Stimulated activated CD4-positive, alpha-beta T cell treated with anti-CD3 and anti-CD28 coated beads, Interleukin-1b, Interleukin-23, amount 100 ng/mL, for 1 hour (primary cell): ENCODE measurements around the gene CABP2.
A peak's percentile ranks its signal among the peaks of the same experiment; 100 is the strongest.

Experiments used
- DNase-seq, 2 donors: peaks; one replicate each; pipeline ENCODE4 v3.0.0-alpha.2; 2020; ENCODE audit warnings: low read depth in 2 of 2

Gene CABP2

DNA sequence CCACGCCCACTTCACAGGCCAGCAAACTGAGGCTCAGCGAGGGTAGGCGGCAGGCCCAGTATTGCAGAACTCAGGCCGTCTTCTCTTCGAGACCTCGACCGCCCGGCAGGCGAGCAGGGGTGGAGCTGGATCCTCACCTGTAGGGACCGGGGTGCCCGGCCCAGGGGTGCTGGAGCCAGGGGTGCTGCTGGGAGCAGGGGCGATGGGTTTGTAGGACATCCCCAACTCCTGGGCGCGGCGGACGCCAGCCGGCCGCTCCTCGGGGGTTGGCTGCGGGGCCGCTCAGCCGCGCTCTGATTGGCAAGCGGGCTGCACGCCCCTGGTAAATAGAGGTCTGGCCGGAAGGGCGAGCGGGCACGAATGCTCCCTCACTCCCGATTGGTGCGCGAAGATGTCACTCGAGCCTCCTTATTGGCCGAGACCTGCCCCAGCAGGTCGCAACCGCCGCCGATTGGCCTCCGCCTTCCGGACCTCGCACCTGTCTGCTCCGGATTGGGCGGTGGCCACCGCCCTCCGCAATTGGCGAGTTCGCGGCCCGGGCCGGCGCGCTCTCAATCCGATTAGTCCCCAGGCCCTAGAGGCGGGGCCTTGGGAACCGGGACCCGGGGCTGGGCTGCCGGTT lies 15.3 kb downstream of the CABP2 start, which contains the start of gene CDK2AP2:
CDK2AP2 (minus strand) TSS at position 299 of the 622 bp plus-strand sequence; CDS start at position 219, 80 bp downstream.
- peak; percentile 92 to 95 for DNase-seq

DNA sequence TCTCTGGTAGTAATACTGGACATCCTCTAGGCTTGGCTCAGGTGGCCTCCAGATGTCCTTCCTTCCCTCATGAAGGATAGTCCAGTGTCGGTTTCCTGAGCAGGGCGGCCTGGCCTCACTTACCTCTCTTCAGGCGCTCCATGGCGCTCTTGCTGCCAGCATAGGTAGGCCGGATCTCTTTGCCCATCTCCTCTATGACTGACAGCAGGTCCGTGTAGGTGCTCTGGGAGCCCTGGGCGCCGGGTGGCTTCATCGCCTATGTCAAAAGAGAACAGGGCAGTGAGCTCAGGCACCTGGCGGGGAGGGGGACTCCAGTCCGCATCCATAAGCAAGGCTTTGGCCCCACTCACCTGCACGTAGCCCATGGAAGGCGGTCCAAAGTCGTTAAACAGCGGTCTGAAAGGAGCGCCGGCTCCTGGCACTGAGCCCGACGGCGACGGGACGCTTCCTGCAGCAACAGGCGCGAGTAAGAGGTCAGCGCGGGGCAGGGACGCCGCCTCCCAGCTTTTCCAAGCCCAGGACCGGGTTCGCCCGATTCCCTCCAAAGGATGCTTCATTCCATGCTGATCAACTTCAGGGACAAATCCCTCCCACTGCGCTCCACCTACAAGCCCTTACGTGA lies 15.9 kb downstream of the CABP2 start:
- no peak for DNase-seq

DNA sequence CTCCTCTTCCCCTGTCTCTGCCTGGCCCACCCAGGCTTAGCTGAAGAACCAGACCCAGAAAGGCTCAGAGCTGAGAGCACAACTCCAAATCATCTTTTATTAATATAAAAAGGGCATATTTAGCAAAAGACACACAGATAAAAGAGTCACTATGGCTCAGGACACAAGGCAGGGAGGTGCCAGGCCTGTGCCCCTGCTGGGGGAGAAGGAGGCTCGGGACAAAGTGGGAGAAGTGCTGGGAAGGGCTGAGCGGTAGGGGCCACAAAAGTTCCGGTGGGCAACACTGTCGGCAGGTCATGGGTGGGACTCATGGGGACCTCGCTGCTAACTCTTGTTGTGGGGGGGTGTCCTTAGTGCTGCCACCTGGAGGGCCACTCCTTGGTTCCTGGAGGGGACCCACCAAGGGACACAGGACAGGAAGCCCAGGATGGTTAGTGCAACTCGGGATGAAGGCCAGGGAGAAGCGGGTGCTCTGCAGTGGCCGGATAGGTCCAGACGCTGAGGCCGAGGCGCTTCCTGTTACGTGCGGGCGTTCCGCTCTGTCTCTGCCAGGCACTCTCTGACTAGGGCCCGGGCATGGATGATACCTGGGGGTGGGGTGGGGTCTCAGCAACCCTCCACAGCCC lies 16.7 kb downstream of the CABP2 start:
- DNase-seq = no peak

DNA sequence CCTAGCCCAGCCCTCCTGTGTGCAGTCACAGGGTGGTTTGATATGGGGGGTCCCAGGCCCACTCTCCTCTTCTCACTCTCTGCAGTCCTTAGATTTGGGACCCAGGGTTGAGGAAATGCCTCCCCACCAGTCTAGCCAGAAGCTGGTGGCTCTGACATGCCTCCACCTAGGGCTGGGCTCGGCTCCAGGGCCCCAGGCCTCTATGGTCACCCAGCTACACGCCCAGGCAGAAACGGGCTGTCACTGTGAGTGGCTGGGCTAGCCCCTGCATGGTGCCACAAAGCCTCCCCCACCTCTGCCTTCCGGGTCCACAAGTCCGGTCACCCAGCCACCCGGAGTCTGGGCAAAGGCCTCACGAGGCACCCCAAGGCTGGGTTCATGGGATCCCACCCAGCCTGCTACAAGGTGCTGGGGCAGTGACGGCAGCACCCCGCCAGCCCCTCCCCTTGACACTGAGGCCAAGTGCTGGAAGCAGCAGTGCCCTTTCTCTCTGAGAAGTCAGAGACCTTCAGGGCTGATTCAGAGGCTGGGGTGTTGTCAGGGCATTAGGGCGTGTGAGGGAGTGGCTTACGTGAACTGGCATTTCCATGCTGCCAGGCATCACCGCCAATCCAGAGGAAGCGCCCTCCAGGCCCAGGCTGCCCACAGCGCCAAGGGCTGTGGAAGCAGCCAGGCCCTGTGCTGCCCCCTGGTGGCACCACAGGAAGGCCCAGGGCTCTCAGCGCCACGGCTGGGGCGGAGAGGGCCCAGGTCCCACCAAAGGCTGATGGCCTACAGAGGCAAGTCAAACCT lies 17.4 kb downstream of the CABP2 start:
- peak; percentile 74 to 83 for DNase-seq

DNA sequence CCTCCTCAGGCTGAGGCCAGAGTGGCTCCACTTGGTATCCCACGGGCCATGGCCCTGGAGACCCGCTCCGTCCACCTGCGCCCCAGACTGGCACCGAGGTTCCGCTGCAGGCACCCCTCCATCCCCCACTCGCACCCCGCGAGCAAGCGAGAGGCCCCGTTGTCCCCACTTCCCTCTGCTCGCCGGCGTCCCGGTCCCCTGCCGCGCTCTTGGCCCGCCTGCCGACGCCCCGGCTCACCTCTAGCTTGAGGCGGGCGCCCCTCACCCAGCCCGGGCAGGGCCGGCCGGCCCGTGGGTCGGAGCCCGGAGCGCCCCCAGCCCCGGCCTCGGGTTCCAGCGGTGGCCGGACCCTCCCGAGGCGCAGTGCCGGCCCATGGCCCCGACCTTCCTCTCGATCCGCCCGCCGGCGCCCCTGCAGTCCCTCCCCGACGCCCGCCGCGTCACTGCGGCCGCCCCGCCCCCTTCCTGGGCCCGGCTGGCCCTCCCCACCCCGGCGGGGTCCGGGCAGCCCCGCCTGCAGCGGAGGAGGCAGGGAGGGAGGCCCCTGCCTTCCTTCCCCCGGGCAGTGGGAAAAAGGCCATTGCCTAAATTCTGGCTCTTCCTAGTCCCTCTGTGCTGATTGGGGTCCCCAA lies 18.2 kb downstream of the CABP2 start, which contains the start of gene PITPNM1:
PITPNM1 (minus strand) TSS at position 414 of the 632 bp plus-strand sequence. CDS start 1,183 bp downstream, outside the sequence.
- DNase-seq = peak; percentile 34 to 51

DNA sequence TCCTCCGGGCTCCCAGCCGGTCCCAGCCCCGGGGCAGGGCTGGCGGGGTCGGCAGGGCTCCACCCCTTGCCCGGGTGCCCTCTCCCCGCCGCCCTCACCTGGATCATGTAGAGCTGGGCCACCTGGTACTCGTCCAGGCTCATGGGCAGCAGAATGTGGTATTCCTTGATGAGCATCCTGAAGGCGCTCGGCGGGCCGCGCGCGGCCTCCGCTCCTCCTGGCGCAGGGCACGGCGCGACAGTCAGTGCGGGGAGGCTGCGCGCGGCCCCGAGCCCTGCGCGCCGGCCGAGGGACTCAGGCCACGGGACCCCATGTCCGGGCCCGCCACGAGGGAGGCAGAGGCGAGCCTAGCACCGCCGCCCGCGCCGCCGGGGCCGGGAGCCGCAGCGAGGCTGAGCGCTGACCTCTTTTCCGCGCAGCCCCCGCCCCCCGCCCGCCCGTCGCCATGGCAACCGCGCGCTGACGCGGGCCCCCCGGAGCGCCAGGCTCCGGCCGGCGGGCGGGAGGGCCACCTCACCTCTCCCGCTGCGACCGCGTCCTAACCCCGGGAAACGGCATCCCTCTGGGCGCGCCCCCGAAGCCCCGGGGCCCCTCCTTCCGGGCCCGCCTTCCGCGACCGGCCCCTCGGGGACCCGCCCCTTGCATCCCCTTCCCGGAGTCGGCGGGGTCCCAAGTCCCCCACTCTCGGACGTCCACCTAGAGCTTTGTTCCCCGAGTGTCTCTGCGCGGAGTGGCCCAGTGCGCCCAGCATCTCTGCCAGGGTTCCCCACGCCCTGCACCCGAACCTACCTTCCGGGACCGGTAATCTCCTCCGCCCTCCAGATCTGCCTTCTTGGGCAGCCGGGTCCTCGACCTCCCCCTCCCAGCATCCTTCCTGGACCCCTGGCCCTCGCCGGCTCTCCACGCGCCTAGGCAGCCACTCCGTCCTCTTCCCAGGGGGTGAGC lies 19.0 kb downstream of the CABP2 start:
- DNase-seq = no peak

DNA sequence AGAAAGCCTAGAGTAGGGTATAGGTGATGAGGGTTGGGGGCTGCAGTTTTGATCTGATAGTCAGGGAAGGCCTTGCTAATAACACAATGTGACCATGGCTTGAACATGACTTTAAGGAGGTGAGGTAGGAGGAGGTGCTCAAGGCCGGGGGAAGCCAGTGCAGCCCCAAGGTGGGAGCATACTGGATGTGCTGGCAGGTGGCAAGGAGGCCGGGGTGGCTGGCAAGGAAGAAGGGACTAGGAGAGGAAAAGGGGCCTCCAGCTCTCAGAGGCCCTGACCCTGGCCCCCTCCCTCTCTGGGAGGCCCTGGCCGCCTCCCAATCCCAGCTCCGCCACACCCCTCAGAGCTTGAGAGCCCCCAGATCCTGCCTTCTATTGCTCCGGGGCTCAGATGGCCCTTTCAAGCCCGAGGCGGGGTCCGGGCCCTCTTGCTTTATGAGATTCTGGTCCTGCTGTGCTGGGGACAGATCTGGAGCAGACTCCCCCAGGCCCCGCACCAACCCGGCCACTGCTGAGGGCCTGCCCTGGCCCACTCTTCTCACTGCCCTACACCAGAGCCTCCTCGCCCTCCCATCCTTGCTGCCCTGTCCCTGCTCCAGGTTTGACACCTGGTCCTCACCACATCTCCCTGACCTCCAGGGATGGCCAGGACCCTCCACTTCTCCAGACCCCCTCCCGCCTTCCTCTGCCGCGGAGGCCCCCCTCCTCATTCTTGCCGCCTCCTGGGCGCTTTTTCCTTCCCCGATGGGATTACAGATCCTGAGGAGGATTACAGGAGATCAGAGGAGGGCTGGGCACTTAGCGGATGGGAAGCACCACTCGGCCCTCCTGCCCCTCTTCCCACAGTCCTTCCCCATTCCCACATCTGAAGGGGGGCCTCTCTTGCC lies 19.9 kb downstream of the CABP2 start:
- no peak for DNase-seq

DNA sequence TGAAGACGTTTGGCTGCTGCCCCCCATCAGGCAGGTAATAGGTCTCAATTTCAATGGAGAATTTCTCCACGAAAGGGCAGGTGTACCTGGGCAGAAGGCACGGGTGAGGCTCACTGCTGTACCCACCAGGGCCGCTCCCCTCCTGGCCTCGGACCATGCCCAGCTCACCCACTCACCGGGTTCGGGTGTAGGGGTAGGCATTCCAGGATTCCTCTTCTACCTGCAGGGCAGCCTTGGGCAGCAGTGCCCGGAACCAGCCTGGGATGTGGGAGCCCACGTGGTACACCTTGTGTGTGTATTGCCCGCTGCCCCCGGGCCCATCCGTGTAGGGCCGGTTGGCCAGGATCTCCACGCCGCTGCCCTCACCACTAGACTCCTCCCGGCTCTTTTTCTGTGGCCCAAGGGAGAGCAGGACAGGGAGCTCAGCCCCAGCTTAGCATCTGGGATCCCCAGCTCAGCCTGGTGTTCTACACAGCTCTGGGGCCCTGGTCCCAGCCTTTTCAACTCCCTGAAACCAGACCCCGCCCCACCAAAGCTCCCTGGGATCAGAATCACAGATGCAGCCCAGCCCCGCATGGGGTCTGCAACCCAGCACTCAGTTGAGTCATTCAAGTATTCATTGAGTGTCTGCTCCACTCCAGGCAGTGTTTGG lies 20.8 kb downstream of the CABP2 start:
- DNase-seq = no peak

DNA sequence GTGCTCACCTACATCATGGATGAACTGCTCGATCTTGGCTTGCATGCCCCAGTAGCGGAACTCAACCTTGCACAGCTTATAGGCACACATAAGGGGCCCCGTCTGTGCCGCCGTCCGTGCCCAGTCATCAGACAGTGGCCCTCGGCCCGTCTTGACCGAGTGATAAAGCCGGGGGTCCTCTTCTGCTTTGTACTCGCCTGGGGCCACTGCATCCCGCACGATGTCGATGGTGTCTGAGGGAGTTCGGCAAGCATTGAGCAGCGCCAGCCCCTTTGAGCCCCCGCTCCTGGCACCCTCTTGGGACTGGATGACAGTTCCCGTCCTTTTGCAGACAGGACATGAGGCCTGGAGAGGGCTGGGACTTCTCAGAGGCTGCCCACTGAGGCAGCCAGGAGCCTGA lies 21.4 kb downstream of the CABP2 start:
- DNase-seq = no peak

DNA sequence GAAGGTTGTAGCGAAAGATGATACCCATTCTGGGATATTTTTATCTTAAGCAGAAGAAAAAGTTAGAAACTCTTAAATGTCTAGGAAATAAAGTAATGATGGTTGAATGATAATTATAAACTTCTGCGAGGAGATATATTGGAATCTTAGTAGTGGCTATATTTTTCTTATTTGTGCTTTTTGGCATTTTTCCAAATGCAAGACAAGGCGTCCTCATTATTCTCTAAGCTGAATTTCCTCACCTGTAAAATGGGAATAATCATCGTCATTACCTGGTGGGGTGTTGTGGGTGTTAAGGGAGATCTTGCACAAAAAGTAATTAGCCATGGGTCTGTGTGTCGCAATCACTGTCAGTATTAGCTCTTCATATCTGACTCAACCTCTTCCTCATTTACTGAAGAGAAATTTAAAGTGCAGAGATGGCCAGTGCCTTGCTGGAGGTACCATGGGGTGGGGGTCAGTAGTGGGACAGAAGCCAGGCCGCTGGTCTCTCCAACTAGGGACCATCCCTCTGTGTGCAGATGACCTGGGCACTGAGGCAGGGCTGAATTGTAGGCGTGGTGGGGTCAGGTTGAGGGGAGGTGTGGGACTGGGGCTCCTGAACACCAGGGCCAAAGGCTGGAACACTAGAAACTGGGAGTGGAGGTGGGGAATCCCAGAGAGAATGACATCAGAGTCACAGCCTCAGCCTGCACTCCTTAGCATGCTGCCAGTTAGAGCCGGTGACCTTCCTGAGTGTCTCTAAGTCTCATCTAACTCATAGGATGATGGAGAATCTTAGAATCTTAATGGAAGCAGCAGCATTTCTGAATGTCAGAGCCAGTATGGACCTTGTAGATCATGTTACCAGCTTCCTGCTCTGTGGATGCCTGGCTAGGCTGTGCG lies 22.2 kb downstream of the CABP2 start:
- DNase-seq = no peak

DNA sequence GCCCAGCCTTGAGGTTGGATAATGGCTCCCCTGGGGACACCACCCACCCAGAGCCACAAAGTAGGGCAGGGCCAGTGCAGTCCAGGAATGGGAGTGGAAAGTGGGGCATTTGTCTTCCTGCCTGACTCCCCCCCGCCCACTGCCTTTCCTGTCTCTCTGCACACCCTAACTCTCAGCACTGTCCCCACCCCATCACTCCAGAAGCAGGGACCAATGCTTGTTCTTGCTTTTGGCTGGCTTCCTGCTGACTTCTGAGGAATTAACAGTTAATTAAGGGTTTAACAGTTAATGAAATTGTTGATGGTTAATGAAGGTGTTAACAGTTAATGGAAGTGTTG lies 22.8 kb downstream of the CABP2 start:
- DNase-seq = no peak

DNA sequence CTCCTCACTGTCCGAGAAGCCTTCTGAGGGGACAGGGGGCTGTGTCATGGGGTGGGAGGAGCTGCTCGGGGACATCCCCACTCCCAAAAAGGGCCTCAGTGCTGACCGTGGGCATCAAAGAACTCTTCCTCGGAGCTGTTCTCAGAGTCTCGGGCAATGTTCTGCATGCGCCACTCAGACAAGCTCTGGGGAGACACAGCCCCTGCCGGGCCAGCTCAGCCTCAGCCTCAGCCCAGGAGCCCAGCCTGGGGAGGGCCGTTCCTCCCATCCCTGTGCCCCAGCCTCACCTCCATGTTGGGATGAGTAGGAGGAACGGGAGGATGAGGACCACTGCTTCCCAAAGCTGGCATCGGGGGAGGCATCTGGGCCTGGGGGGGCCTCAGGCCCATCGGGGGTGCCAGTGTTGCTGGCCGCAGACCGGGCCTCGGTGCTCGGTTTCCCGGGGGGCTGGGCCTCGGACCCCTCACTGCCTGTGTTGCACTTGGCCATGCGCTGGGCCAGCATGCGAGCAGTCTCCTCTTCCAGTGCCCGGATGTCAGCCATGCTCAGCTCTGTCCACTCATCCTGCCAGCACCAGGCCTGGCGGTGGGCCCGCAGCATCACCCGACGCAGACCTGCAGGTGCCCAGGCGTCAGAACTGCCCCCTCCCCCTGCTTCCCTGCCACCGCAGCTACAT lies 23.3 kb downstream of the CABP2 start:
- no peak for DNase-seq

DNA sequence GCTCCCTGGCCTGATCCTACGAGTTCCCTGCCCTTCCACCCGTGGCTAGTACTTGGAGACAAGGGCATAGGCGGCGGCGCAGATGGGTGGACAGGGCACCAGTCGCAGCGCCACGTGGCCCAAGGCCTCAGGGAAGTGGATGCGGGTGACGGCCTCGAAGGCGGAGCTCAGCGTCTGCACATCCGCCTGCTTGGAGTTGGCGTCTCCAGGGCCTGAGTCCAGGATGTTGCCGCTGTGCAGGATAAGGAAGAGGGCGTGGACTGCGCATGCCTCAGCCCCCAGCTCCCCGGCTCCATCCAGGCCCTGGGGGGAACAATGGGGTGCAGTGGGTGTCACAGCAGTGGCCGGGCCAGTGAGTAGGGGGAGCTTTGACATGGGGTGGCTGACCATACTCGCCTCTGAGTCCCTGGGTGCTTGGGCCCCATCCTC lies 24.7 kb downstream of the CABP2 start:
- no peak for DNase-seq

DNA sequence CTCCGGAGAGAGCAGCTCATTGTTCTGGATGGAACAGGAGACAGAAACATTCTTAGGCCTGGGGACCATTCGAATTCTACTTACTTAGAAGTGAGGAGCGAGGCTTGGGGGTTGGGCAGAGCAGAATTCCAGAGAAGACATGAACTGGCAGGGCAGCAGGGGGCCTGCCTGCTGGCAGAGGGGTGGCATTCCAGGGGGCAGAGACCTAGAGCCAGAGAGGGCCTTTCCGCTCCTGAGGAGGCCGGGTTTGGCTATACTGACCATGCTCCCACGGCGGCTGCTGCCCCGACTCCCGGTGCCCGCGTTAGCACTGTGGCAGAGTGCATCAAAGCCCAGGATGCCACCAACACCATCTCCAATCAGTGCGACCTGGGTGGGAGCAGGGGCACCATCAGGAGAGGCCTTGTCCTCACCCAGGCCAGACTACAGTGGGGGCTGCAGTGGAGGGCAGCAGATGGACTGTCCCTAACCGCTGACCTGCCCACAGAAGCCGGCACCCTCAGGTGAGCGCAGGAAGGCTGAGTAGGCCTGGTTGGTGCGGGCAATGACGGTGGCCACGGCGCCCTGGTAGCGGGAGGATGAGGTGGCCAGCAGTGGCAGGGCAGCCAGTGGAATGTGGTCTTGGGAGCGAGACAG lies 25.5 kb downstream of the CABP2 start:
- no peak for DNase-seq

DNA sequence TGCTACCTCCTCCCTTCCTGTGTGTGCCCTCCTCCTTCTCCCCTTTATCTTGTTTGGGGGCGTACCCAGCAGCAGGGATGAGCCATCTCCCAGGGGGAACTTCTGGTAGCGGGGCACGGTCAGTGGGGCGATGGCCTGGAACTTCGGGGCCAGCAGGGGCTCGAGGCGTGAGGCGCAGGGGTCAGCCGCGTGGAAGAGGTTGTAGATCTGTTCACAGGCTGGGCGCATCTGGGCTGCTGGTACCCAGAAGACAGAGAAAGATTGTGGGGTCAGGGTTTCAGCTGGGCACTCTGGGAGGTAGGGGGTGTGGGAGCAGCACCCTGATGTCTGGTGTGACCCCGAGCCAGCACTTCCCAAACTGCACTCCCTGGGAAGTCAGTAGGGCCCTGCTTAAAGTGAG lies 27.1 kb downstream of the CABP2 start:
- DNase-seq = no peak

DNA sequence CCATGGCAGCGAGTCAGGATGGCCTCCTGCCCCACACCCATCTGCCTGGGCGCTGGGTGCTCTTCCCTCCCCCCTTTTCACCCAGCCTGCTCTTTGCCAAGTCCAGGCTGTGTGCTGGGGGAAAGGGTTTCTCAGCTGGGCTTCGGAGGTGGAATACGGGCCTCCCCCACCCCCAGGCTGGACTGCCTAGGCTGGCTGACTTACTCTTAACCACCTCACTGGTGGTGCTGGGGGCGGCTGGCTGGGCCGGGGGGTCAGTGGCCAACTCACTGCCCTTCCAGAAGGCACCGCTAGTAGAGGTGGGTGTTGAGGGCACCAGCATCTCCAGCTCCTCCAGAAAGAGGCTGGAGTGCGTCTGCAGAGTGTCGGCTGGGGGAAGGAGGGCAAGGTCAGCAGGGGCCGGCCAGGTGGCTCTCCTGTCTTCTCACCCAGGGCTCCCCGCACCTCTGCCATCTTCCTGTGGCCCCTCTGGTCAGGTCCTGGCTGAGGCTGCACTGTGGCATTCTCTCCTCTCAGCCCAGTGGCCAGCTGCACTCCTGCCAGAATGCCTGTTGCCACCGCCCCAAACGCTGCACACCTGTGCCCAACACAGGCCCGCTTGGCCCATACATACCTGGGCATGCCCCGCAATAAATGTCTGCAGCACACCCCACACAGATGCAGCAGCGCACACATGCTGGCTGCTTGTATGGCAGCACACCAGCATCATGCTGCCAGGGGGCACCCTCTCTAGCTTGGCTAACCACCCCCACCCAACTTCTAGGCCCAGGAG lies 27.8 kb downstream of the CABP2 start:
- DNase-seq = no peak
